HUES64 (cell line): ENCODE measurements around the gene TTYH2.
"Not testable (repeated sequence)": the region's sequence is repeated elsewhere in the genome, so short reads cannot be mapped to it uniquely, and the experiment has no call there.

Experiments used
- H3K27ac ChIP-seq: 2 replicates; pipeline ENCODE4 v1.7.0; 2013; ENCODE audit warnings: low read depth, low read length, inconsistent platforms
- H3K27me3 ChIP-seq: 2 replicates; pipeline ENCODE4 v1.6.1; 2013; ENCODE audit warnings: mild to moderate bottlenecking, low read length; ENCODE audit not compliant: insufficient read depth
- H3K36me3 ChIP-seq: 2 replicates; pipeline ENCODE4 v1.6.1; 2013; ENCODE audit warnings: mild to moderate bottlenecking, low read length; ENCODE audit not compliant: insufficient read depth
- H3K4me1 ChIP-seq: 2 replicates; pipeline ENCODE4 v1.6.1; 2013; ENCODE audit warnings: mild to moderate bottlenecking, low read length, moderate library complexity; ENCODE audit not compliant: insufficient read depth
- H3K4me3 ChIP-seq: 2 replicates; pipeline ENCODE4 v1.5.1; 2013; ENCODE audit warnings: mild to moderate bottlenecking, low read length, moderate library complexity
- H3K9ac ChIP-seq: 2 replicates; pipeline ENCODE4 v1.6.1; 2013; ENCODE audit warnings: mild to moderate bottlenecking, low read depth, low read length
- H3K9me3 ChIP-seq: 2 replicates; pipeline ENCODE4 v1.6.1; 2013; ENCODE audit warnings: low read depth, low read length; ENCODE audit not compliant: insufficient read depth
- WGBS: fragments of 150-250, 120-280 bp; methylation state at CpG from one replicate; pipeline ENCODE4 v1.1.7; 2013; ENCODE audit warnings: missing lambda C conversion rate; 5-methylcytosine and 5-hydroxymethylcytosine counted together

The TTYH2 gene

DNA sequence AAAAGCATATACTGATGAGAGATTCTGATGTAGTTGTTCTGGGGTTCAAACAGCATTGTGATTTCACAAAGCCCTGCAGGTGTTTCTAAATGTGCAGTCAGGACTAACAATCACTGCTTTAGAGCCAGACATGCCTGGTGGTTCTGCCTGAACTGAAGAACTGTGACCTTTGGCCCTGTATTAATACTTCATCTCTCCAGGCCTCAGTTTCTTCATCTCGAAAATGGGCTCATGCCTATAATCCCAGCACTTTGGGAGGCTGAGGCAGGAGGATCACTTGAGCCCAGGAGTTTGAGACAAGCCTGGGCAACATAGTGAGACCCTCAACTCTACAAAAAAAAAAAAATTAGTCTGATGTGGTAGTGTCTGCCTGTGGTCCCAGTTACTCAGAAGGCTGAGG, 64.6 kb downstream of the TTYH2 start:
- Histone ChIP-seq H3K4me3 (no peak overlapping the region), H3K9ac (no peak overlapping the region), H3K9me3 (no peaks in the 10 kb centered on the region), H3K36me3 (no peaks in the 10 kb centered on the region), H3K27me3 (peaks cover 17% of the 10 kb centered on the region), H3K27ac (no peak overlapping the region), H3K4me1 (peaks cover 7% of the 10 kb centered on the region; the same call in 1 of the 2 replicates)
- WGBS = 88% methylated on average over 1 of the region's 1 CpG

GRCh38 chr17:74279617-74280016, 66.2 kb downstream of the TTYH2 start:
- H3K4me3 ChIP-seq, H3K9ac ChIP-seq, H3K36me3 ChIP-seq, H3K9me3 ChIP-seq, H3K27me3 ChIP-seq, H3K27ac ChIP-seq, H3K4me1 ChIP-seq: not testable (repeated sequence)
- 94% methylated on average over 7 of the region's 7 CpGs for WGBS

- H3K27me3 ChIP-seq = peaks cover 1% of the 10 kb centered on the region; the same call in 1 of the 2 replicates
Observed at GRCh38 chr17:74280093-74280513, 66.7 kb downstream of the TTYH2 start.

DNA sequence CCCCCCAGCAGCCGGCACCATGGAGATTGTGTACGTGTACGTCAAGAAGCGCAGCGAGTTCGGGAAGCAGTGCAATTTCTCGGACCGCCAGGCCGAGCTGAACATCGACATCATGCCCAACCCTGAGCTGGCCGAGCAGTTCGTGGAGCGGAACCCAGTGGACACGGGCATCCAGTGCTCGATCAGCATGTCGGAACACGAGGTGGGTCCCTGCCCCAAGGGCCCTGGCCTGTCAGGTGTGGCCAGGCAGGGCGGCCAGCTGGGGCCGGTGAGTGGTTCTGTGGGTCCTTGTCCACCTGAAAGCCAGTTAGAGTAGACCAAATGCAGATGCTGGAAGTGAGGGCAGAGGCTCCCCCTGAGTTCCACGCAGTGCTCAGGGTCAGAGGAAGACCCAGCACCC, 68.4 kb downstream of the TTYH2 start:
- Histone ChIP-seq H3K27ac (no peak overlapping the region), H3K27me3 (no peaks in the 10 kb centered on the region), H3K4me1 (no peaks in the 10 kb centered on the region; the same call in 1 of the 2 replicates), H3K4me3 (no peak overlapping the region), H3K9ac (no peak overlapping the region), H3K9me3 (no peaks in the 10 kb centered on the region), H3K36me3 (no peaks in the 10 kb centered on the region)
- 95% methylated on average over 20 of the region's 20 CpGs for WGBS

More at GRCh38 chr17:74280093-74280513, 66.7 kb downstream of the TTYH2 start:
- WGBS = 87% methylated on average over 9 of the region's 9 CpGs
- H3K4me1 ChIP-seq = no peaks in the 10 kb centered on the region; the same call in 1 of the 2 replicates
- H3K9me3 ChIP-seq = no peaks in the 10 kb centered on the region
- H3K27ac ChIP-seq = no peak overlapping the region
- H3K4me3 ChIP-seq = no peak overlapping the region
- no peak overlapping the region for H3K9ac ChIP-seq
- H3K36me3 ChIP-seq = no peaks in the 10 kb centered on the region

GRCh38 chr17:74282274-74282586, 68.9 kb downstream of the TTYH2 start:
- not testable (repeated sequence) for H3K9ac ChIP-seq, H3K9me3 ChIP-seq, H3K4me1 ChIP-seq, H3K4me3 ChIP-seq, H3K27me3 ChIP-seq, H3K27ac ChIP-seq, H3K36me3 ChIP-seq
- WGBS = 93% methylated on average over 4 of the region's 4 CpGs

DNA sequence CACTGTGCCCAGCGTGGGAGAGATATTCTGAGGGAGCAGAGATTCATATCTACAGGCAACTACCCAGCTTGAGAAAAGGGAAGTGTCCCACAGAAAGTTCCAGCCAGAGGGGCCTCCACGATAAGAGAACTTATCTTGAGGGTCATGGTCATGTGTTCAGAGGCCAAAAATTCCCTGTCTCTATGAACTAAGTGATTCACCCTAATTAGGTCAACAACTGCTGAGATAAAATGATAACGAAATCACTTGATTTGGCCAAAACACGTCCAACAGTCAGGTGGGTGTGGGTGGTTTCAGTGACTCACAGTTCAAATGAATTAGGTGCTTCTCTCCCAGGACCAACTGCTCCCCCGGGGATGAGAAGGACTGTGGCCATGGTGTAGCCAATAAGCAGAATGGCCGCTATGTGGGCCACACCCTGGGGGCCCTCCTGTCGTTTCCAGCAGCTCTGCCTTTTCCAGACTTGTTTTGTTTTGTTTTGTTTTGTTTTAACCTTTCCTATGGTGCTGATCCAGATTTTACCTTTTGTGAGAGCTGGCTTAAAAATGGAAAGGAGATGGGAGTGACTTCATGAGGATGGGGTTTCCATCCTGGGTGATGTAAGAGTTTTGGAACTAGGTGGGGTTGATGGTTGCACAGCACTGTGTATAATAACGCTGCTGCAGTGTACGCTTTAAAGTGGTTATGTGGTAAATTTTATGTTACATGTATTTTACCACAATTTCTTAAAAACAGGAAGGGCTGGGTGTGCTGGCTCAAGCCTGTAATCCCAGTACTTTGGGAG, 69.4 kb downstream of the TTYH2 start:
- Histone ChIP-seq H3K4me1 (no peaks in the 10 kb centered on the region), H3K36me3 (no peaks in the 10 kb centered on the region), H3K9me3 (no peaks in the 10 kb centered on the region), H3K9ac (no peak overlapping the region), H3K27ac (no peak overlapping the region), H3K27me3 (no peaks in the 10 kb centered on the region), H3K4me3 (no peak overlapping the region)
- 84% methylated on average over 7 of the region's 9 CpGs for WGBS

DNA sequence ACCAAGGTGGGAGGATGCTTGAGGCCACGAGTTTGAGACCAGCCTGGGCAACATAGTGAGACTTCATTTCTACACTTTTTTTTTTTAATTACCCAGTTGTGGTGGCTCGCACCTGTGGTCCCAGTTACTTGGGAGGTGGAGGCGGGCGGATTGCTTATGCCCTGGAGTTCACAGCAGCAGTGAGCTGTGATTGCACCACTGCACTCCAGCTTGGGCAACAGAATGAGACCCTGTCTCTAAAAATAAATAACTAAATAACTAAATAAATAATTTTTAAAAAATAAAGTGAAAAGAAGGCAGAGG, 70.0 kb downstream of the TTYH2 start:
- H3K9me3 ChIP-seq = no peaks in the 10 kb centered on the region
- WGBS = 89% methylated on average over 4 of the region's 4 CpGs
- H3K27me3 ChIP-seq = no peaks in the 10 kb centered on the region
- H3K36me3 ChIP-seq = no peaks in the 10 kb centered on the region
- no peak overlapping the region for H3K4me3 ChIP-seq
- H3K27ac ChIP-seq = no peak overlapping the region
- no peaks in the 10 kb centered on the region for H3K4me1 ChIP-seq
- H3K9ac ChIP-seq = no peak overlapping the region

GRCh38 chr17:74287031-74287602, 73.7 kb downstream of the TTYH2 start:
- H3K4me1 ChIP-seq = no peaks in the 10 kb centered on the region
- no peaks in the 10 kb centered on the region for H3K36me3 ChIP-seq
- H3K4me3 ChIP-seq = no peak overlapping the region
- no peak overlapping the region for H3K9ac ChIP-seq
- no peak overlapping the region for H3K27ac ChIP-seq
- 86% methylated on average over 14 of the region's 14 CpGs for WGBS
- H3K9me3 ChIP-seq = no peaks in the 10 kb centered on the region
- H3K27me3 ChIP-seq = no peaks in the 10 kb centered on the region

DNA sequence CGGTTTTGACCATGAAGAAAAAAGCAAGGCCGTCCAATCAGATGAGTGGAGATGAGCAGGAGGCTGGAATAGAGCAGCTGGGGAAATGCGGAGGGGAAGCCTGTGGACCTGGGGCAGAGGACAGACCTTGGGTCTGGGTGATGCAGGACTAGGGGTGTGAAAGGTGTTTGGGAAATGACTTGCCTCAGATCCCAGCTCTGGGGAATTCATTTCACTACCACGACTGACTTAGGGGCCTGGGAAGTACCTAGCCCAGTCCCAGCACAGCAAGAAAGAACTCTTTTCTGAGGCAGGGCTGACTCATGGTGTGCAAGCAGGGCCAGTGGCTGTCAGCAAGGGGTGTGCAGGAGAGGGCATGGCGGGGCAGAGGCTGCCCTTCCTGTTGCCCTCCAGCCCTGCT, 75.4 kb downstream of the TTYH2 start:
- Histone ChIP-seq H3K9me3 (no peaks in the 10 kb centered on the region), H3K36me3 (no peaks in the 10 kb centered on the region), H3K4me1 (no peaks in the 10 kb centered on the region), H3K27me3 (no peaks in the 10 kb centered on the region), H3K27ac (no peak overlapping the region), H3K4me3 (no peak overlapping the region), H3K9ac (no peak overlapping the region)
- 80% methylated on average over 5 of the region's 5 CpGs for WGBS

DNA sequence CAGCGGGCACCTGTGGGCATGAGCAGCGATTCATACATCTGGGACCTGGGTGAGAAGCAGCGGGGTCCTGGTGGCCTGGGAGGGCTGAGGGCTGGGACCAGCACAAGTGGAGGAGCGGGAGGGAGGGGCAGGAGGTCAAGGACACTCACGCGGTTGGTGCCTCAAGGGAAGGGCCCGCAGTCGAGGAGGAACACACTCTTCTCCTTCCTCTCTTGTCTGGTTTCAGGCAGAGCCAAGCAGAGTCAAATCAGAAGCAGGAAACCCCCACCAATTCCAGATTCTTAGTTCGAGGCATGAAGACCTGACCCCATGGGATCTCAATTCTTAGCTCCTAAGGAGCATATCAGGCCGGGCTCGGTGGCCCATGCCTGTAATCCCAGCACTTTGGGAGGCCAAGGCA, 76.3 kb downstream of the TTYH2 start:
- no peak overlapping the region for H3K4me3 ChIP-seq

DNA sequence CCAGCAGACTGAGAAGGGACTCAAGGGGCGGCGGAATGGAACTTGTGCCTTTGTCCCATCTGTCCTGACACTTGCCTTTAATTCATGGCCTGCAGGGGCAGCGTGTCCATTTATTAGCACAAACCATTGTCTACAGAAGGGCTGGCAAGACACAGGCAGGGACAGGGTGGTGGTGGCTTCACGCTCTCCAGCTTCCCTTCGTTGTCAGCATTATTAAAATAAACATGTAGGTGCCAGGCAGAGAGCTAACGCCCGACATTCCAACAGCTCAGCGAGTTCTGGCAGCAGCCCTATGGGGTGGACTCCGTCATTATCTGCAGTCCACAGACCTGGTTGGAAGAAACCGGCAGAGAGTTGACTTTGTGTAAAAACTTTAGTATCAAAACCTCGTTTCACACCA, 77.0 kb downstream of the TTYH2 start:
- H3K9ac ChIP-seq = no peak overlapping the region
- no peaks in the 10 kb centered on the region for H3K27me3 ChIP-seq
- 93% methylated on average over 11 of the region's 11 CpGs for WGBS
- no peak overlapping the region for H3K27ac ChIP-seq
- no peaks in the 10 kb centered on the region for H3K9me3 ChIP-seq
- H3K4me3 ChIP-seq = no peak overlapping the region
- no peaks in the 10 kb centered on the region for H3K4me1 ChIP-seq
- no peaks in the 10 kb centered on the region for H3K36me3 ChIP-seq

More for the DNA sequence above, 76.3 kb downstream of the TTYH2 start:
- Histone ChIP-seq H3K27ac (no peak overlapping the region), H3K9ac (no peak overlapping the region), H3K36me3 (no peaks in the 10 kb centered on the region), H3K4me1 (no peaks in the 10 kb centered on the region), H3K9me3 (no peaks in the 10 kb centered on the region), H3K27me3 (no peaks in the 10 kb centered on the region)
- 90% methylated on average over 11 of the region's 11 CpGs for WGBS

GRCh38 chr17:74292495-74292894, 79.1 kb downstream of the TTYH2 start:
- no peak overlapping the region for H3K4me3 ChIP-seq
- H3K4me1 ChIP-seq = no peaks in the 10 kb centered on the region
- H3K27me3 ChIP-seq = no peaks in the 10 kb centered on the region
- no peak overlapping the region for H3K9ac ChIP-seq
- H3K27ac ChIP-seq = no peak overlapping the region
- no peaks in the 10 kb centered on the region for H3K36me3 ChIP-seq
- no peaks in the 10 kb centered on the region for H3K9me3 ChIP-seq
- WGBS = 95% methylated on average over 10 of the region's 10 CpGs
